ENCODE data around the gene PCSK1N. TPM values are rescaled to one million over a fixed set of nuclear protein-coding genes. Genes with fewer than 3 reads are reported as not detected.

Gene PCSK1N
- polyA plus RNA-seq, 1 of the 3 experiments (the other 2 are of a cell fraction), result 35.0 TPM

DNA sequence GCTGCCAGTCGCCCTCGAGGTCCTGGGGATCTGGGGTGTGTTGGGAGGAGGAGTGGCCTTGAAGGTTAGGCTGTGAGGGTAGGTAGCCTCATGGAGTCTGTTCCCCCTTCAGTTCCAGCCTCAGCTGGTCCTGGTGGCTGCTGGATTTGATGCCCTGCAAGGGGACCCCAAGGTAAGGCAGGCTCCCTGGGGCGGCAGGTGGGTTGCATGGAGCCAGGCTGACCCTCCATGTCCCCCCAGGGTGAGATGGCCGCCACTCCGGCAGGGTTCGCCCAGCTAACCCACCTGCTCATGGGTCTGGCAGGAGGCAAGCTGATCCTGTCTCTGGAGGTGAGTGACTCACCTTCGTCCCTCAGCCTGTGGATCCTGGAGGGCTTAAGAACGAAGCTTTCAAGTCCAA is 20.7 kb downstream of the PCSK1N start:
- ChIA-PET CTCF (no interaction called here), POLR2A (interaction anchor here (0.7 kb wide), 1 partner anchor 544 kb away, joined by 3 read pairs; no protein-coding TSS in a partner anchor)
- Histone ChIP-seq H3K27me3 (ENCODE audit: insufficient read depth) (no peaks in the 10 kb centered on the region; the same call in 1 of the 2 replicates), H2AFZ (ENCODE audit: low read depth) (no peak overlapping the region), H3K9me3 (no peaks in the 10 kb centered on the region), H3K9me2 (no peaks in the 10 kb centered on the region), H3K9ac (no peak overlapping the region), H3K4me2 (no peak overlapping the region), H3F3A (replicated peaks; ENCODE audit: insufficient read depth) (no peaks in the 10 kb centered on the region), H3K79me2 (ENCODE audit: insufficient read depth) (no peaks in the 10 kb centered on the region), H3K27ac (ENCODE audit: low read depth in 2 of 2, low read length in 1 of 2) (no peak overlapping the region), H4K20me1 (ENCODE audit: insufficient read depth) (no peaks in the 10 kb centered on the region), H3K4me3 (ENCODE audit: low read depth in 2 of 2, low read length in 1 of 2) (no peak overlapping the region), H3K36me3 (replicated peaks in 1 of 2; ENCODE audit: control insufficient read depth in 1 of 2, insufficient read depth in 2 of 2, low read length in 1 of 2) (no peaks in the 10 kb centered on the region), H3K4me1 (ENCODE audit: control insufficient read depth in 1 of 2, insufficient read depth in 2 of 2, low read depth in 1 of 2, low read length in 1 of 2) (no peaks in the 10 kb centered on the region)
- TF ChIP-seq SIN3A (IDR thresholded peaks at IDR 0.05; ENCODE audit: borderline replicate concordance, low read depth, low read length) (no peak), FOXM1 (IDR thresholded peaks at IDR 0.05; ENCODE audit: low read depth) (no peak), TEAD4 (IDR thresholded peaks at IDR 0.05; ENCODE audit: borderline replicate concordance, insufficient read depth) (no peak), SMC3 (IDR thresholded peaks at IDR 0.05; ENCODE audit: low read depth, low read length) (no peak), GABPA (IDR thresholded peaks at IDR 0.05; ENCODE audit: low read depth) (no peak), RXRA (IDR thresholded peaks at IDR 0.05; ENCODE audit: borderline replicate concordance, low read depth) (no peak), GATA2 (CRISPR knock-in tag; IDR thresholded peaks at IDR 0.05) (no peak), MEF2A (IDR thresholded peaks at IDR 0.05; ENCODE audit: borderline replicate concordance, low read depth) (no peak)
- TF ChIP-seq, protein P1, sequence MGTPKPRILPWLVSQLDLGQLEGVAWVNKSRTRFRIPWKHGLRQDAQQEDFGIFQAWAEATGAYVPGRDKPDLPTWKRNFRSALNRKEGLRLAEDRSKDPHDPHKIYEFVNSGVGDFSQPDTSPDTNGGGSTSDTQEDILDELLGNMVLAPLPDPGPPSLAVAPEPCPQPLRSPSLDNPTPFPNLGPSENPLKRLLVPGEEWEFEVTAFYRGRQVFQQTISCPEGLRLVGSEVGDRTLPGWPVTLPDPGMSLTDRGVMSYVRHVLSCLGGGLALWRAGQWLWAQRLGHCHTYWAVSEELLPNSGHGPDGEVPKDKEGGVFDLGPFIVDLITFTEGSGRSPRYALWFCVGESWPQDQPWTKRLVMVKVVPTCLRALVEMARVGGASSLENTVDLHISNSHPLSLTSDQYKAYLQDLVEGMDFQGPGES (IDR thresholded peaks at IDR 0.05; ENCODE audit: low read depth, low read length), result no peak
- TF ChIP-seq, protein P2, sequence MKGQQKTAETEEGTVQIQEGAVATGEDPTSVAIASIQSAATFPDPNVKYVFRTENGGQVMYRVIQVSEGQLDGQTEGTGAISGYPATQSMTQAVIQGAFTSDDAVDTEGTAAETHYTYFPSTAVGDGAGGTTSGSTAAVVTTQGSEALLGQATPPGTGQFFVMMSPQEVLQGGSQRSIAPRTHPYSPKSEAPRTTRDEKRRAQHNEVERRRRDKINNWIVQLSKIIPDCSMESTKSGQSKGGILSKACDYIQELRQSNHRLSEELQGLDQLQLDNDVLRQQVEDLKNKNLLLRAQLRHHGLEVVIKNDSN (IDR thresholded peaks at IDR 0.05; ENCODE audit: borderline replicate concordance, low read depth), result no peak
- TF ChIP-seq, protein P3, sequence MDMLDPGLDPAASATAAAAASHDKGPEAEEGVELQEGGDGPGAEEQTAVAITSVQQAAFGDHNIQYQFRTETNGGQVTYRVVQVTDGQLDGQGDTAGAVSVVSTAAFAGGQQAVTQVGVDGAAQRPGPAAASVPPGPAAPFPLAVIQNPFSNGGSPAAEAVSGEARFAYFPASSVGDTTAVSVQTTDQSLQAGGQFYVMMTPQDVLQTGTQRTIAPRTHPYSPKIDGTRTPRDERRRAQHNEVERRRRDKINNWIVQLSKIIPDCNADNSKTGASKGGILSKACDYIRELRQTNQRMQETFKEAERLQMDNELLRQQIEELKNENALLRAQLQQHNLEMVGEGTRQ (IDR thresholded peaks at IDR 0.05; ENCODE audit: borderline replicate concordance, low read depth, low read length), result no peak
- TF ChIP-seq, protein P4, sequence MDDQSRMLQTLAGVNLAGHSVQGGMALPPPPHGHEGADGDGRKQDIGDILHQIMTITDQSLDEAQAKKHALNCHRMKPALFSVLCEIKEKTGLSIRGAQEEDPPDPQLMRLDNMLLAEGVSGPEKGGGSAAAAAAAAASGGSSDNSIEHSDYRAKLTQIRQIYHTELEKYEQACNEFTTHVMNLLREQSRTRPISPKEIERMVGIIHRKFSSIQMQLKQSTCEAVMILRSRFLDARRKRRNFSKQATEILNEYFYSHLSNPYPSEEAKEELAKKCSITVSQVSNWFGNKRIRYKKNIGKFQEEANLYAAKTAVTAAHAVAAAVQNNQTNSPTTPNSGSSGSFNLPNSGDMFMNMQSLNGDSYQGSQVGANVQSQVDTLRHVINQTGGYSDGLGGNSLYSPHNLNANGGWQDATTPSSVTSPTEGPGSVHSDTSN (IDR thresholded peaks at IDR 0.05), result no peak
- DNase-seq, result no peak
- 56% methylated on average over 3 of the region's 8 CpGs for WGBS (ENCODE audit: low lambda C conversion rate)

DNA sequence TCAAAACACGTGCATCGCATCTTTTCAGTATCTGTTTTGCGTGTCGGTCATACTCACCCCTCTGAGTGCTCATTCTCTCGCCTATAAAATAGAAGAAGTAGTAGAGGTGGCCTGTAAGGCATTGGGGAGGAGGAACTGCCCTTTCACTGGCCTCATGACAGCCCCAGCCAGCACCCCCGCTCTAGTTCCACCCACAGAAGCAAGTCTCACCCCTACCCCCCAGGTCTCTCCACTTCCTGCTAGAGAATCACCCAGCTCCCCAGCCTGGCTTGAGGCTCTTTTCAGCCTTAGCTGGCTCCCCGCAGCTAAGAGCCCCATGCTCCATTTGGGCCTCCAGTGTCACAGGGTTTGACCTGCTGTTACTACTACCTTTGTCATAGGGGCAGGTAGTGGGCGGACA is 21.8 kb downstream of the PCSK1N start:
- Histone ChIP-seq H3K4me1 (ENCODE audit: control insufficient read depth in 1 of 2, insufficient read depth in 2 of 2, low read depth in 1 of 2, low read length in 1 of 2) (no peaks in the 10 kb centered on the region), H3K79me2 (ENCODE audit: insufficient read depth) (no peaks in the 10 kb centered on the region), H3K27me3 (ENCODE audit: insufficient read depth) (no peaks in the 10 kb centered on the region; the same call in 1 of the 2 replicates), H3K9ac (no peak overlapping the region), H2AFZ (ENCODE audit: low read depth) (no peak overlapping the region), H3K9me3 (no peaks in the 10 kb centered on the region), H3K36me3 (replicated peaks in 1 of 2; ENCODE audit: control insufficient read depth in 1 of 2, insufficient read depth in 2 of 2, low read length in 1 of 2) (no peaks in the 10 kb centered on the region), H3K4me3 (ENCODE audit: low read depth in 2 of 2, low read length in 1 of 2) (no peak overlapping the region), H4K20me1 (ENCODE audit: insufficient read depth) (no peaks in the 10 kb centered on the region), H3K9me2 (no peaks in the 10 kb centered on the region), H3K4me2 (no peak overlapping the region), H3K27ac (ENCODE audit: low read depth in 2 of 2, low read length in 1 of 2) (no peak overlapping the region), H3F3A (replicated peaks; ENCODE audit: insufficient read depth) (no peaks in the 10 kb centered on the region)
- ChIA-PET POLR2A (no interaction called here), CTCF (interaction anchor here (1.2 to 1.6 kb wide), 2 partner anchors 21 to 103 kb away, joined by 3 to 5 read pairs; no protein-coding TSS in a partner anchor)
- DNase-seq, result no peak
- 75% methylated on average over 7 of the region's 8 CpGs for WGBS (ENCODE audit: low lambda C conversion rate)
- TF ChIP-seq FOXM1 (IDR thresholded peaks at IDR 0.05; ENCODE audit: low read depth), result no peak
- TF ChIP-seq EP300 (IDR thresholded peaks at IDR 0.05; ENCODE audit: borderline replicate concordance in 1 of 2, low read depth in 1 of 2, low read length in 1 of 2), result no peak
- TF ChIP-seq, protein P3 (IDR thresholded peaks at IDR 0.05; ENCODE audit: borderline replicate concordance, low read depth, low read length), result no peak
- no peak for TF ChIP-seq MXI1 (IDR thresholded peaks at IDR 0.05; ENCODE audit: low read depth, low read length)
- TF ChIP-seq, protein P2 (IDR thresholded peaks at IDR 0.05; ENCODE audit: borderline replicate concordance, low read depth), result no peak
- TF ChIP-seq, protein P4 (IDR thresholded peaks at IDR 0.05), result no peak
- no peak for TF ChIP-seq SIN3A (IDR thresholded peaks at IDR 0.05; ENCODE audit: borderline replicate concordance, low read depth, low read length)
- no peak for TF ChIP-seq YY1 (IDR thresholded peaks at IDR 0.05; ENCODE audit: low read depth)

Measured in SK-N-SH (cell line).